Parathyroid adenoma (tissue), 2 donors: ENCODE results near the gene ZDHHC11B.
"Not testable (repeated sequence)": the region's sequence is repeated elsewhere in the genome, so short reads cannot be mapped to it uniquely, and the experiment has no call there.

Experiments
- H2AFZ ChIP-seq: fragments of 300-600 bp; sonication (generic); one replicate; pipeline ENCODE4 v1.7.0; 2017; ENCODE audit warnings: antibody characterized with exemption, mild to moderate bottlenecking
- H3K27ac ChIP-seq: fragments of 300-600 bp; sonication (generic); one replicate; pipeline ENCODE4 v1.7.0; 2017
- H3K27me3 ChIP-seq: fragments of 300-600 bp; sonication (generic); one replicate; pipeline ENCODE4 v1.7.0; 2017; ENCODE audit warnings: low read length; ENCODE audit not compliant: control insufficient read depth, insufficient read depth
- H3K36me3 ChIP-seq: fragments of 300-600 bp; sonication (generic); one replicate; pipeline ENCODE4 v1.7.0; 2017; ENCODE audit warnings: low read length; ENCODE audit not compliant: control insufficient read depth, insufficient read depth
- H3K4me1 ChIP-seq: fragments of 300-600 bp; sonication (generic); one replicate; pipeline ENCODE4 v1.7.0; 2017; ENCODE audit warnings: control low read depth
- H3K4me2 ChIP-seq: fragments of 300-600 bp; sonication (generic); one replicate; pipeline ENCODE4 v1.7.0; 2017; ENCODE audit warnings: low read length
- H3K4me3 ChIP-seq: fragments of 300-600 bp; sonication (generic); one replicate; pipeline ENCODE4 v1.7.0; 2017; ENCODE audit warnings: low read depth, low read length
- H3K79me2 ChIP-seq: fragments of 300-600 bp; sonication (generic); one replicate; pipeline ENCODE4 v1.7.0; 2017; ENCODE audit warnings: control low read depth
- H3K9ac ChIP-seq: fragments of 300-600 bp; sonication (generic); one replicate; pipeline ENCODE4 v1.7.0; 2017; ENCODE audit warnings: mild to moderate bottlenecking
- H3K9me3 ChIP-seq: fragments of 300-600 bp; sonication (generic); one replicate; pipeline ENCODE4 v1.7.0; 2017; ENCODE audit warnings: low read length; ENCODE audit not compliant: control insufficient read depth
- TF ChIP-seq, protein P1 (sequence below): fragments of 300-600 bp; sonication (generic); IDR thresholded peaks from one replicate; pipeline ENCODE4 v1.7.0; 2017; ENCODE audit warnings: antibody characterized with exemption, mild to moderate bottlenecking
- donor health status: primary hyperparathyroidism.

The ZDHHC11B gene

DNA sequence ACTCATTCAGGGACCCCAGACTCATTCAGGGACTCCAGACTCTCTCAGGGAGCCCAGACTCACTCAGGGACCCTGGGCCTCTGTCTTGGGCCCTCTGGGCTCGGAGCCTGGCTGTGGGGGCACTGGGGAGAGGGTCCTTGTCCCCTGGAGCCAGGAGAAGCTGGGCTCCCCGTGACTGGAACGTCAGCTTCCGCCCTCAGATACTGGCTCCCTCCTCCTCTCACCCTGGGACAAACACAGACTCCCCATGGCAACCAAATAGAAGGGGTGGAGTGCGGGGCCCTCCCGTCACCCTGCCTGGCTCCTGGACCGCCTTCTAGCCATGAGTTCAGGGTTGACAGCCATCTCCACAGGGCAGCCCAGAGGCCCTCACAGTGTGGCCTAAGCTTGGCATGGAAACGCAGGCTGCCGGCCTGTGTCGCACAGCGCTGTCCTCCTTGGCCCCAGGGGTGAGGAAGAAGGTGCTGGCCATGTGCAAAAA lies 27.6 kb downstream of the ZDHHC11B start:
- TF ChIP-seq, protein P1, sequence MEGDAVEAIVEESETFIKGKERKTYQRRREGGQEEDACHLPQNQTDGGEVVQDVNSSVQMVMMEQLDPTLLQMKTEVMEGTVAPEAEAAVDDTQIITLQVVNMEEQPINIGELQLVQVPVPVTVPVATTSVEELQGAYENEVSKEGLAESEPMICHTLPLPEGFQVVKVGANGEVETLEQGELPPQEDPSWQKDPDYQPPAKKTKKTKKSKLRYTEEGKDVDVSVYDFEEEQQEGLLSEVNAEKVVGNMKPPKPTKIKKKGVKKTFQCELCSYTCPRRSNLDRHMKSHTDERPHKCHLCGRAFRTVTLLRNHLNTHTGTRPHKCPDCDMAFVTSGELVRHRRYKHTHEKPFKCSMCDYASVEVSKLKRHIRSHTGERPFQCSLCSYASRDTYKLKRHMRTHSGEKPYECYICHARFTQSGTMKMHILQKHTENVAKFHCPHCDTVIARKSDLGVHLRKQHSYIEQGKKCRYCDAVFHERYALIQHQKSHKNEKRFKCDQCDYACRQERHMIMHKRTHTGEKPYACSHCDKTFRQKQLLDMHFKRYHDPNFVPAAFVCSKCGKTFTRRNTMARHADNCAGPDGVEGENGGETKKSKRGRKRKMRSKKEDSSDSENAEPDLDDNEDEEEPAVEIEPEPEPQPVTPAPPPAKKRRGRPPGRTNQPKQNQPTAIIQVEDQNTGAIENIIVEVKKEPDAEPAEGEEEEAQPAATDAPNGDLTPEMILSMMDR: no peak
- Histone ChIP-seq H3K9me3 (no peaks in the 10 kb centered on the region), H3K27ac (no peak overlapping the region), H3K27me3 (no peaks in the 10 kb centered on the region), H3K79me2 (no peaks in the 10 kb centered on the region), H3K9ac (no peak overlapping the region), H3K4me3 (no peak overlapping the region), H2AFZ (no peak overlapping the region), H3K4me1 (no peaks in the 10 kb centered on the region), H3K36me3 (no peaks in the 10 kb centered on the region), H3K4me2 (no peak overlapping the region)

GRCh38 chr5:756171-756570 lies 28.4 kb downstream of the ZDHHC11B start:
- TF ChIP-seq, protein P1: no peak
- no peaks in the 10 kb centered on the region for H3K9me3 ChIP-seq
- H3K27me3 ChIP-seq: no peaks in the 10 kb centered on the region
- no peaks in the 10 kb centered on the region for H3K36me3 ChIP-seq
- no peak overlapping the region for H2AFZ ChIP-seq
- no peak overlapping the region for H3K4me2 ChIP-seq
- no peak overlapping the region for H3K27ac ChIP-seq
- no peaks in the 10 kb centered on the region for H3K79me2 ChIP-seq
- H3K9ac ChIP-seq: no peak overlapping the region
- H3K4me3 ChIP-seq: no peak overlapping the region
- H3K4me1 ChIP-seq: no peaks in the 10 kb centered on the region

GRCh38 chr5:754143-754632 lies 30.3 kb downstream of the ZDHHC11B start:
- not testable (repeated sequence) for H2AFZ ChIP-seq, H3K9ac ChIP-seq, H3K9me3 ChIP-seq, H3K4me3 ChIP-seq, H3K4me1 ChIP-seq, H3K79me2 ChIP-seq, H3K36me3 ChIP-seq, H3K27me3 ChIP-seq, H3K27ac ChIP-seq, H3K4me2 ChIP-seq

- H2AFZ ChIP-seq, H3K4me3 ChIP-seq, H3K27ac ChIP-seq, H3K79me2 ChIP-seq, H3K36me3 ChIP-seq, H3K9ac ChIP-seq, H3K27me3 ChIP-seq, H3K4me1 ChIP-seq, H3K9me3 ChIP-seq, H3K4me2 ChIP-seq: not testable (repeated sequence)
These were observed 30.9 kb downstream of the ZDHHC11B start for GRCh38 chr5:753567-754142.

DNA sequence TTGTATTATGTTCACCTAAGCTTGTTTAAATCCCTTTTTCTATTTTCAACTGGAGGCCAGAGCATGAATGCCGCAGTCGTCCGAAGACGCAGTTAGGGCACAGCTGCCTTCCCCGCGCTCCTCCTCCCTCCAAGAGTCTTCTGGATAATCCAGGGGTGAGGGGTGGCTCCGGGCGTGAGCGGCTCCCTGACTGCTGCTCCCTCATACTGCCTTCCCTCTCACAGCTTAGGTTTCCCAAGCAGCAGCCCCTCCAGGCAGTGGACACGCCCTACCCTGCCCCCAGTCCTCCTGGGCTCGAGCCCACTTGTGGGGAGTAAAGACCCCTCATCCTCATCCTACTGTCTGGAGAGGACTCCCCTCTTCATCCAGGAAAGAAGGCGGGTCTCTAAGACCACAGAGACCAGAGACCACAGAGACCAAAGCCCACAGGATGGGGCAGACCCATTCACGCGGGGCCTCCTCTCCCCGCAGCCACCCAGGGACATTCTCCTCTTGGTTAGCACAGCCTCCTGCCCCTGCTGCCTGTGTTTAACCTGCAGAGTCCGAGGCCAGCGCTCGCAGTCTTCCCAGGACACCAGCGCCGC lies 31.9 kb downstream of the ZDHHC11B start:
- H2AFZ ChIP-seq, H3K4me1 ChIP-seq, H3K36me3 ChIP-seq, H3K4me2 ChIP-seq, H3K27ac ChIP-seq, H3K4me3 ChIP-seq, H3K9me3 ChIP-seq, H3K27me3 ChIP-seq, H3K79me2 ChIP-seq, H3K9ac ChIP-seq: not testable (repeated sequence)

DNA sequence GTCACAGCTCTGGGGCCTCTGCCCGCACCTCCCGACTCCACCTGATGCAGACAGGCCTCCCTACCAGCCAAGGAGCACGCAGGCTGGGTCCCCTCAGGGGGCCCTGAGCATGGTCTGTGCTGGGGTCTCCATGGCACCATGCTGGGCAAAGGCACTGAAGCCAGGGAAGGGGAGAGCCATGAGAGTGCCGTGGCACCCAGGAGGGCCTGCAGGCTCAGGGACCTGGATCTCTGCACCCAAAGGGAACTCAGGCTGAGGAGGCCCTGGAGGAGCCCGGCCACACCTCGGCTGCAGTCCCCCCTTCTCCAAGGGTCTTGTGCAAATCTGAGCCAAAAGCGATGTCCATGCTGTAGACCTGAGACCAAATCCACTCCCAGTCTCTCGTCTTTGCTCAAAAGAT lies 32.5 kb downstream of the ZDHHC11B start:
- H3K27ac ChIP-seq, H3K4me2 ChIP-seq, H3K79me2 ChIP-seq, H3K9ac ChIP-seq, H3K27me3 ChIP-seq, H3K9me3 ChIP-seq, H2AFZ ChIP-seq, H3K4me1 ChIP-seq, H3K4me3 ChIP-seq, H3K36me3 ChIP-seq: not testable (repeated sequence)
